Neutrophil (primary cell): ENCODE data around the gene MME.

Experiments
- H3K27ac ChIP-seq: fragments of 200-600 bp; sonication (generic); 2 replicates; pipeline ENCODE4 v1.5.1; 2016; ENCODE audit warnings: mild to moderate bottlenecking, moderate library complexity
- H3K27me3 ChIP-seq: fragments of 200-600 bp; sonication (generic); 2 replicates; pipeline ENCODE4 v1.6.0; 2016; ENCODE audit warnings: mild to moderate bottlenecking
- H3K36me3 ChIP-seq: fragments of 200-600 bp; sonication (generic); 2 replicates; pipeline ENCODE4 v1.5.1; 2017
- H3K4me1 ChIP-seq, 2 experiments: fragments of 200-600 bp in 1 of 2; sonication (generic) in 1 of 2; 1 replicate in 1 of 2; 2 replicates in 1 of 2; pipeline versions ENCODE4 v1.5.1 to v1.6.1; 2013 to 2016; ENCODE audit warnings: low read depth in 1 of 2, low read length in 1 of 2, mild to moderate bottlenecking in 1 of 2, moderate library complexity in 1 of 2; ENCODE audit not compliant: control insufficient read depth in 1 of 2, insufficient read depth in 1 of 2
- H3K4me3 ChIP-seq, 2 experiments: fragments of 200-600 bp in 1 of 2; sonication (generic) in 1 of 2; 1 replicate in 1 of 2; 2 replicates in 1 of 2; pipeline ENCODE4 v1.5.1; 2013 to 2016; ENCODE audit warnings: low read depth in 1 of 2, low read length in 1 of 2, mild to moderate bottlenecking in 1 of 2, moderate library complexity in 1 of 2
- H3K9me3 ChIP-seq: fragments of 200-600 bp; sonication (generic); 2 replicates; pipeline ENCODE4 v1.5.1; 2016
- CTCF ChIP-seq: fragments of 200-600 bp; sonication (generic); IDR thresholded peaks from 2 replicates; pipeline ENCODE4 v1.5.1; 2016; ENCODE audit warnings: antibody characterized with exemption

MME gene

GRCh38 chr3:155093261-155093660 is 13.1 kb downstream of the MME start:
- Histone ChIP-seq H3K4me1 (peaks cover 19 to 45% of the 10 kb centered on the region in 2 experiments), H3K36me3 (peaks cover 47% of the 10 kb centered on the region), H3K27ac (peak overlapping the region; percentile 31), H3K9me3 (no peaks in the 10 kb centered on the region), H3K27me3 (no peaks in the 10 kb centered on the region), H3K4me3 (no peak overlapping the region)
- TF ChIP-seq CTCF, result no peak

- Histone ChIP-seq H3K4me3 (peak overlapping the region in 1 of 2 experiments; percentile 22), H3K9me3 (no peaks in the 10 kb centered on the region), H3K27me3 (no peaks in the 10 kb centered on the region), H3K27ac (peak overlapping the region; percentile 86), H3K4me1 (peaks cover 19 to 46% of the 10 kb centered on the region in 2 experiments), H3K36me3 (peaks cover 29% of the 10 kb centered on the region)
- no peak for TF ChIP-seq CTCF
Measured at GRCh38 chr3:155096303-155097008, 16.3 kb downstream of the MME start.

GRCh38 chr3:155097009-155097349 is 16.9 kb downstream of the MME start:
- Histone ChIP-seq H3K36me3 (peaks cover 26% of the 10 kb centered on the region), H3K4me3 (peak overlapping the region in 1 of 2 experiments; percentile 22), H3K9me3 (no peaks in the 10 kb centered on the region), H3K4me1 (peaks cover 19 to 46% of the 10 kb centered on the region in 2 experiments), H3K27ac (peak overlapping the region; percentile 86), H3K27me3 (no peaks in the 10 kb centered on the region)
- TF ChIP-seq CTCF, result no peak

GRCh38 chr3:155101398-155101797 is 21.3 kb downstream of the MME start:
- Histone ChIP-seq H3K4me1 (peaks cover 15 to 20% of the 10 kb centered on the region in 2 experiments), H3K36me3 (peaks cover 20% of the 10 kb centered on the region), H3K9me3 (no peaks in the 10 kb centered on the region), H3K27ac (peak overlapping the region; percentile 26), H3K27me3 (no peaks in the 10 kb centered on the region), H3K4me3 (no peak overlapping the region)
- TF ChIP-seq CTCF, result no peak

- H3K4me1 ChIP-seq, result peaks cover 6 to 10% of the 10 kb centered on the region in 2 experiments
- H3K27ac ChIP-seq, result peak overlapping the region; percentile 19
- no peaks in the 10 kb centered on the region for H3K9me3 ChIP-seq
- no peak for TF ChIP-seq CTCF
- H3K27me3 ChIP-seq, result no peaks in the 10 kb centered on the region
- no peak overlapping the region for H3K4me3 ChIP-seq
- H3K36me3 ChIP-seq, result peaks cover 20% of the 10 kb centered on the region
Measured at GRCh38 chr3:155102329-155102728, 22.2 kb downstream of the MME start.
